DMS53 treated with DMSO at 0.1 percent for 48 hours (cell line): ENCODE results near the gene SFXN5.

Experiments
- DNase-seq: peaks from one replicate; lab custom pipeline; 2025; ENCODE audit not compliant: unreplicated experiment; lab: John Stamatoyannopoulos, UW

Gene SFXN5

DNA sequence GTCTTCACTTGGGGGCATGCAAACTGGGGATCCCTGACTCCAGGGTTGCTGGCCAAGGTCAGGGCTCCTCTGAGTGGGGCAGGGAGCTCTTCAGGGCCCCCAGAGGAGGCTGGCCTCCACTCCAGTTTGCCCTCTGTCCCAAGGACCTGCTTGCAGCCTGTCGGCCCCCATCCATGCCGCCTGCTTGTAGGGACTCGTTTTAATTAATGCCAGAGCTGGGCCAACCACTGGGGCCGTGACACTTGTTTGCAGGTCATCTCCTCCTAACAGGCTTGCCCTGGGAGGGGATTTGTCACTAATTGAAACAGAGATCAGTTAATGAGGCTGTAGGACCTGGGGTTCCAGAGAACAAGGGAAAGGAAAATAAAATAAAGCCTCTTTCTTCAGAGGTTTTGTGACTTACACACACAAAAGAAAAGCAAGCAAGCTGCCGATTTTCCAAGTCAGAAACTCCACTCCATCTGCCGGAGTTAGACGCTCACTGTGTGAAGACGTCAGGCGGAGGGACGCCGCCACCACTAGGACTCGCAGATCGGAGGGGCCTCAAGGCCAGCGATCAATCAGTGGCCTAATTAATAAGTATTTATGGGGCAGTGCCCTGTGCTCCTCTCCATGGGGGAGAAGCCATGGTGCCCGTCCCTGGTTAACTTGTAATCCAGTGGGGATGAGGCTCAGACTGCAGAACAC lies 75.9 kb downstream of the SFXN5 start:
- no peak for DNase-seq

DNA sequence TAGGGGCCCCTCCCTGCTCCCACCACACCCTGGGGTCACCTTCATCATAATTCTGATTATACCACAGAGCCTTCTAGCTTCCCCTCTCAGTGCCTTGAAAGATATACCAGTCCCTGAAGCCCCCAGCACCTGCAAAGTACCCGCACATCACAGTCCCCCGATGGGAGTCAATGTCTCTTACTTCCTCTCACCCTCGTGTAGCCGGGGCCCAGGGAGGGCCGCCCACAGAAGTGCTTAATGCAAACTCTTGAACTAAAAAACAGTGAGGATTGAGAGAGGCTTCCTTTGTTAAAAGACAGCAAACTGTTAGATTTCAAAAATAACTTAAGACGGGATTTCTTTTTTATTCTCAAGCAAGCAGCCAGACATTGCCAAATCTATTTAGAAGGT lies 76.5 kb downstream of the SFXN5 start:
- DNase-seq = no peak

DNA sequence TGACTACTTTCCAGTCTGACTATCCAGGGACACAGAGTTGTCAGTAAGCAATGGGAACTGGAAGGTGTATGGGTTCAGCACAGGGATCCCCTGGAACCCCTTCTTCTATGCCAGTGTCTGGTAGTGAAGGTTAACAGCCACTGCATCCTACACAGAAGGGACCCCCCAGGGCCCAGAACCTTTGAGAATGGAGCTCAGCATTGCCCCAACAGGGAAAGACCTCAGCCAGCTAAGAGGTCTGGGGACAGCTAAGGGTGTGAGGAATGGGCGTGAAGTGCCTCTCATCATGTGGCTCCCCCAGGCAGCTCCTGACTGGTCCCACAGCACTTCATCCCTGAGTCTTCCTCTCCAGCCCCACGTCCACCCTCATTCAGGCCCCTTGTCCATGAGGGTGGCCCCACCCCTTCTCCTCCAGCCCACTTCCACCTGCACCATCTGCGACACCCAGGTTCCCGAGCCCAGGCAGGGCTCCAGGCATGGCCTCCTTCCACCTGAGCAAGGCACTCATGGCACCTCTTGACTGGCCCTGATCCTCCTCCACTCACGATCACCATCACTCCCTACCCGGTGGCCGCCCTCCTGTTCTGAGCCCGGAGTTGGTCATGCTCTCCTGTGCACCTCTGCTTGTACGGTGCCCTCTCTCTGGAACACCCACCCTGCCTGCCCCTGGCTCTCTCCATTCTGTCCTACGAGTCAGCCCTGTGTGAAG lies 77.1 kb downstream of the SFXN5 start:
- DNase-seq = no peak

DNA sequence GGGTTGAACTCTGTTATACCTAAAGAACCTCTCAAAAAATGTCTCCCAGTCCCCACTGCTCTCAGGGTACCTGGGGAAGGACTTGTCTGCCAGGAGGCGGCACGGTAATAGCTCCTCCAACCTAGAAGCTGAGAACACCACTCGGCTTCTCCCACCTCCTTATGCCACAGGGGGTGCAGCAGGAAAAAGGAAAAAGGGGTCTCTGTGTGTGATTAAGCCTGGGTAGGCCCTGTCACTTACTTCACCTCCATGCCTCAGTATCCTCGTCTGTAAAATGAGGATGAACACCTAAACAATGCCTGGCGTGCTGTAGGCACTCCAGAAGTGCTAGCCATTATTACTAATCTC lies 77.6 kb downstream of the SFXN5 start:
- DNase-seq = no peak

DNA sequence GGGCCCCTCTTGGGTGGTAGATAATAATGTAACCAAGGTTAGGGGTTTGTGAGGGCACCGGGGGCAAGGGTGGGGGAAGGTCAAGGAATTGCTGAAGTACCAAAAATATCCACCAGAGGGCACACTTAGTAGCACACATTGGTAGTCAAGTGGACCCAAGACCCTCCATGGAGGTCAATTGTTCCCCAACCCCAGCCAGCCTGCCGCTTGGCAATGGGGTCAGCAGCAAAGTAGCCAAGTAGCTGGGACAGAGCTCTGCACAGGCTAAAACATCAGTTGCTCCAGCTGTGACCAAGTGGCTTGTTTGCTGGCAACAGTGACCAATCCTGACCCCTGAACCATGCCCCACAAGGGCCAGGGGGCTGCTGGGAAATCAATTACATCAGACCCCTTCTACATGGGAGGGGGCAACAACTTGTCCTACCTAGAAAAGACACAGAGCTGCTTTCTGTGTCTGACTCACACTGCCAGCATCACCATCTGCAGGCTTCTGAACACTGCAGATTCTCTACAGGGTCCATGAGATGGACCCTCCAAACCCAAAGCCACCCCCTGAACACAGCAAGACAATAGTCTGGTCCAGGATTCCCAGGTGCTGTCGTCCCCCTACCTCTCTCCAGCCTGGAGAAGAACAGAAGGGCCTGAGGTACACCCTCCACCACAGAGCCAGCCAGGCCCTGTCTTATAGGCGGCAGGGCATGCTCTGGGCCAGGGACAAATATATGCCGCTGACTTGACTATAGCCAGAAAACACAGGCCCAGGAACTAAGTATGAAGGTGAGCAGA lies 78.2 kb downstream of the SFXN5 start:
- no peak for DNase-seq

DNA sequence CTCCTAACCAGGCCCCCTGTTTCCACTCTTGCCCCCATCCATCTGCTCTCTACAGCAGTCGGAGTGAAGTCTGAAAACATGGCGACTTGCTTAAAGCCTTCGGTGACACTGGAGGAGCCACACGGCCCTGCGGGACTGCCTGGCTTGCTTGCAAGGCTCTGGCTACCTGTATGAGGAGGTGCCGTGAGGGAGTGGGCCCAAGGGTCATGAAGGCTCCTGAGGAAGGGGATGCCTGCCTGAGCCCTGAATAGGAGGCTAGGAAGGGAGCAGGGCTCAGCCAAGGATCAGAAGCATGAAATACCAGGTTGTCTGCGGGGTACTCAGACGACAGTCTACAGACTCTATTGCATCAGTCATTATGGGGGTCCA lies 78.8 kb downstream of the SFXN5 start:
- no peak for DNase-seq

DNA sequence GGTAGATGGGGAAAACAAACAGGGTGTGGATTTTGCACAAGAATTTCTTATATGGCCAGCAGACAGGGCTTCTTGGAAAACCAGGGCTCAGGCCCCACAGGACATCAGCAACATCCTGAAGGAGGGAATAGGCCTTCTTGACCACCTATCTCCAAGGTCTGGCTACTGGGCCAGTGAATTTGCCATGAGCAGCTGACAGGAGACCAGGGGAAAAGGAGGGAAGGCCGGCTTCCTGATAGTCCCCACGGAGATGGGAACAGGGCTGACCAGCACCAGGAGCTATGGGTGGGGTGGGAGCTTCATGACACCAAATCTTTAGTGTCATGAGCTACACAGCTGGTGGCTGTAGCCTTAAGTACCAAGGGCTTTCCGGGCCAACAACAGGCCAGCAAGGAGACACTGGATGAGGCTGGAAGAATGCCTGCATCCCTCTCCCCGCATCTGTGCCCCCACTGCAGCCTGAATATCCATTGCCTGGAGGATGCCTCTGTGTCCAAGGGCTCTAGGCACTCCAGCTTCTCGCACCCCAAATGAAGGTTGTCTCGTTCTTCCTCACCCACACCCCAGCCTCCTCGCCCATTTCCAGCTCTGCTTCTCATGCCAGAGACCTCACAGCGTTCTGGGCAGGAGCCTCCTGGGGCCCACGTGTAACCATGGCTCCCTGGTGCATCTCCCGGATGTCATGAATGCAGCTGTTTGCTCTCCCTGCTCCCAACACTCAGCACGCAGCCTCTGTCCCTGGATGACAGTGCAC lies 79.4 kb downstream of the SFXN5 start:
- no peak for DNase-seq

DNA sequence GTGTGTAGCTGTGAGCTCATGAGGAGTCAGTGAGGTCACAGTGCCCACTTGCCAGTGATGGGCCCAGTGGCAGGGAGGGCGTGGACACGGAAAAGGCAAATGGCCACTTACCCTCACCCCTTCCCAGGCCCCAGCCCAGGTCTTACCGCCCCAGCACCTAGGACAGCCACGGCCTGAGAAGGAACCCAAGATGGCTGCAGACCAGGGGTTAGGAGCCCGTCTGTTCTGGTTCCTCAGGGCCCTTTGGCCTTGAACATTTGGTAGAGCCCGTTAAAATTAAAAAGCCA lies 80.1 kb downstream of the SFXN5 start:
- DNase-seq = no peak

DNA sequence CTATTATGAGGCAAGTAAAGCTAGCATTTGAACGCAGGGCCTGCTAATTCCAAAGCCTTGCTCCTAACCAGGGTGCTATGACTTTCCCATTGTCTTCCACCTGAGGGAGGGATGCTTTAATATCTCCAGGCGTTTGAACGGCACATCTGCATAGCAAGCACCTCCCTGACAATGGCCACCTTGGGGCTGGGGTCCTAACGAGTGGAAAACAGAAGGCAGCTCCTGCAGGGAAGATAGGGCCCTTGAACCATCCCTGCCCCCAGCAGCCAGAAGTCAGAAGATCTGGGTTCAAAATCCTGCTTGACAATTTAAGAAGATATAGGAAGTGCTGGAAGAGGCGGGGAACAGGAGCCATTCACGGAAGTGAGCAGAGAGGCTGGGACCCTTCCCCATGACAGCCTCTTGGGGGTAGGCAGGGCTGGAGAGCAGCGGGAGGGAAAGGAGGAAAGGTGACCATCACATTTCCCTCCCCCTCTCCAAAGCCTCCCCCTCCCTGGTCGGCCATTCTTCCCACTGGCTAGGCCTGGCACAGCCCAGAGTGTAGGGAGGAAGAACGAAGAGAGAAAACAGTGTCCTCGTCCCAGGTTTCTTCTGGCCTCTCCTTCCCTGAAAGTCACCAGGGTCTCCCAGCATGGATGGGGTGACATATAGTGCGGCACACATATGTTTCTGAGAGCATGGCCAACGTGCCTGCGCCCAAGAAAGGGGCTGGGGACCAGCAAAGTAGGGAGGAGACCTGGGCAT lies 80.6 kb downstream of the SFXN5 start:
- no peak for DNase-seq

DNA sequence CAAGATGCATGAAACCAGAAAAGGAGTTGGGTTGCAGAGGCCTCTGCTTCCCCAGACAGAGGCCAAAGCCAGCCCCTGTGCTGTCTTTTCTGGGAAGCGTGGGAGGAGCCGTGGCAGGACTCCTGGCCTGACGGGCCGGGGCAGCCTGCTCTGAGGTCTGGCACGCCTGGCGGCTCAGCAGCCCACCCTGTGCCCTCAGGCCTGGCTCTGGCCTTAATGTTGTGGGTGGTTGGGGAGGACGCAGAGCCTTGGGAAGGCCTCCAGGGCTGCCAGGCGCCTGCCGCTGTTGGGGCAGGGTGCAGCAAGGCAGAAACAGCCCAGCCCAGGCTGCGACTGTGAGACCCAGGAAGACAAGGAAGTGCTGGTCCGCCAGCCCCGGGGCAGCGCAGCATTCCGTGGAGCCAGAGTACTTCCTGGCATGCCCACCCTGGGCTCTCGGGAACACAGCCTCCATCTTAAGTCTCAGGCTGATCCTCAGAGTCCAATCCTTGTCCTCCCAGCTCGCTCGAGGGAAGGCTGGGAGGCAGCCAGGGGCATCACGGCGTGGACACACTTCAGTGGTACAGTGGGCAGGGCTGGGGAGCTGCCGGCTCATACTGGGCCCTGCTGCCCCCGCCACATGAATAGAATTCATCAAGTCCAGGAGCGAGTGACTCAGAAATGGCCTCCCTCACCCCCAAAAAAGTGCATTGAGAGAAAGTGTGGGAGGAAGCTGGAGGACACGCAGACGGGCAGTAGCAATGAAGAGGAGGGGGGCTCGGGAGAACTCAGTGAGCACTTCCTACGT lies 81.5 kb downstream of the SFXN5 start:
- DNase-seq = no peak

DNA sequence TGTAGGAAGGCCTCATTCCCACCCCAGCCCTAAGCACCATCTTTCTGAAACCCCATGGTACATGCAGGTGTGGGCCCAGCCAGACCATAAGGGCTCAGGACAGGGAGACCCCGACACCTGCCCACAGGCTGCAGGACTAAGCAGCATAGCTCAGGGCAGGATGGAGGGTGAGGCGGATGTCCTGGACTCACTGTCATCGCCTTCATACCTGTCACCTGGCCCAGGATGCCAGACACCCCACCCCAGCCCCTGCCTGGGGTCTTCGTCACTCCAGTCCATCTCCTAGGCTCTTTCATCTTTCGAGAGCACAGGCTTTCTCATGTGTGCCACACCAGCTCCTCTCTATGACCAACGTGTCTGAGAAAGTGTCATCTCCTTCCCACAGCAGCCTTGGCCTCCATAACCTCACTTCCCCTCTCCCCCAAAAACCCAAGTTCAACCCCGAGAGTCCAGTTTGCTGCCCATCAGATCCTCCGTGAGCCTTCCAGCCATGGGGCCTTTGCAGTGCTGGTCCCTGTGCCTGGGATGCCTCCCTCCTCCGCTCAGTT lies 82.7 kb downstream of the SFXN5 start:
- DNase-seq = no peak

DNA sequence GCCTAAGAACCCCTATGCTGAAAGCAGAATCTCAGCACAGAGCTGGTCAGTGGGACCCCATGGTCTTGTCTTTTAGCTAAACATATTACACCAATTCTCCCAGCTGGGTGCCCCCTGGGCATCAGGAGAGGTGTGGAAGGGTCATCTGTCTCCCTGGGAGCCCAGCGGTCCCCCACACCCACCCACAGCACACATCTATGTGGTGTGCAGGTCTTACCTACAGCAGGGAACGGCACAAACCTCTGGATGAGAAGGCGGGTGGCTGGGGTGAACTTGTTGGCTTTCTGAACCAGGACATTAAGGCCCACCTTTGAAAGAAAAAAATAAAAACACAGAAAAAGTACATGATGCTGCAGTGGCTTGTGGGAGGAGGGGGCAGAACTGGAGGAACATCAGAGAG lies 83.5 kb downstream of the SFXN5 start:
- DNase-seq = no peak

DNA sequence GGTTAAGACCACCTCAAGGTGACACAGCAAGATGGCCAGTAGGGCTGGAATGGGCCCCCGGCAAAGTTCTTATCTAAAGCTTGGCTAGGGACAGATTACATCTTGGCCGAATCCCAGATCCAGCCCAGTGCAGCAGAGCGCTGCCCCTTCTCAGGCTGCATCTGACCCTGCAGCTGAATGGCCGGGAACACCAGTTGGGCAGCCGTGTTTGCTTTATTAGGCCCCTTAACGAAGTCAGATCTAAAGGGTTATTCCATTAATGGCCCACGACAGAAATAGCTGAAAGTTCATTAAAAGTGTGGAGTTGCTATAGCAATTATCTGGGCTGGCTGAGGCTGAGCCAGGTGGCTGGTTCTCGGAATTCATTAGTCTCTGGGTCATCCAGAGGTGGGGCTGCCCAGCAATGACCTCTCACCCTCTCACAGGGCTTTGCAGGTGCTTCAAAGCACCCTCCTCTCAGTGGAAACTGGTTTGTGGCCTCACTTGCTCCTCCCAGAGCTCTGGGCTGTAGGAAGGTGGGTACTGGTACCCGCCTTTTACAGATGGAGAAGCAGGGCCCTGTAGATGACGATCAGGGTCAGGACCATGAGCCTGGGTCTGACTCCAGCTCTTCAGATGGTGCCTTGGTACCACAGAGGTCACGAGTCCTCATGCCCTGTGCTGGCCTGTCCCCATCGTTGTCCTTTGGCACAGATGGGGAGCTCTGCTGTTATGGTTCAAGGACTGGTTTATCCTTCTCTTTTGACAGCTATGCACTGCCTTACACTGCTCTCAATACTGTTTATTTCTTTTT lies 85.4 kb downstream of the SFXN5 start:
- no peak for DNase-seq

DNA sequence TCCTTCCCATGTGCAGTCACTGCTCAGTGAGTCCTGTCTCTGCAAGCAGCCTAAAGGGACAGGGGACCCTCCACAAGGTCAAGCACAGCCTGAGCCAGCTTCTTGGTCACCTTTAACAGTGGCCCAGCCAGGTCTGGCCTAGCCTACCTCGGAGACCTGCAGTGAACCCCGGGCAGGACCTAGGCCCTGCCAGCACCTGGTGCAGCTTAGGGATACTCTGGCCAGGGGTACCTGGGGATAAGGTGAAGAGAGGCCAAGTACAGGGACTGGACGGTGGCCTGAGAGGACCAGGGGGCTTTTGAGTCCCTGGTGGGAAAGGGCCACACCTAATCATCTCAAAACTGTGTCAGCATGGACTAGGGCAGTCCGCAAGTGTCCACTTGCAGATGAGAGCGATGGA lies 86.4 kb downstream of the SFXN5 start:
- DNase-seq = no peak

DNA sequence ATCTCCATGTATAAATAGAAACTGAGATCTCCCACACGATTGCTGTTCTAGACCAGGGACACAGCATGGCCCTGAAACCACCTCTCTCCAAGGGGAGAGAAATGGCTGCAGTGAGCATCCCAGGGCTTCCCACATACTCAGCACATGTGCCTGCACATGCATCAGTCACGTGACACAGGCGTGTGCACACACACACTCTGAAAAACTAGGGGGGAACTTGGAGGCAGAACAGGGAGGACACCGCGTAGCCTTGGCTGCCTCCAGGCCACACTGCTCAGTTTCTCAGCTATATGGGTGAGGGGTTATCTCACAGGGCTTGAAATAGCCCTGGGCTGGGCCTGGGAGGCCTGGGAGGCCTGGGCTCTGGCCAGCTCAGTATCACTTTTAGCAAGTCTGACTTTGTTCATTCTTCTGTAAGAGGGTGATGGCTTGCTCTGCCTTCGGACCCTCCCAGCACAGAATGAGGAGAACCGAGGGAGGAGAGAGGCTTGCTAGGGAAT lies 87.3 kb downstream of the SFXN5 start:
- no peak for DNase-seq

DNA sequence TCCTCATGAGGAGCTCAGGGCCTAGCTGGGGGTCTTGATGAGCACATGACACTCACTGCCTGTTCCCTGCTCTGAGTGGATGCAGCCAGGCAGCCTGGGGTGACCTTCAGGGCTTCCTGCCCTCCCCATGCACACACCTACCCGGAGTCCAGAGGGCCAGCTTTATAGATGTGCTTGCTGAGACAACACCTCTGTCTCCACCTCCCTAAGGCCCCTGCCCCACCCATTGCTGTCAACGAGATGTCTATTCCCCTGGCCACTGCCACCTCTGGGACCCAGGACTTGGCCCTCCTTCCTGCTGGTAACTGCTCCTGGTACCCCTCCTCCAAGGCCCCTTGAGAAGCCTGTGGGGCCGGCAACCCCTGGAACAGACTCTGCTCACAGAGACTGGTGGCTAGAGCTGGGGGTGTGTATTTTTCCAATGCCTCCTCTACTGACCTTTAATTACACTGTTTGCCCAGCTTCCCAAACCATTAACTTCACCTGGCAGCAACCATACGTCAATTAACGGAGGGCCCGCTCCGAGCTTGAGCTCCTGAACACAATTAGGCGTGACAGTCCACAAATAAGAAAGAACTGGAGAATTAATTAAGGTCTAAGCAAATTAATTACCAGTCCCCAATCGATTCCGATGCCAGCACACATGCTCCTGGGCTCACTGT lies 87.9 kb downstream of the SFXN5 start:
- DNase-seq = no peak

DNA sequence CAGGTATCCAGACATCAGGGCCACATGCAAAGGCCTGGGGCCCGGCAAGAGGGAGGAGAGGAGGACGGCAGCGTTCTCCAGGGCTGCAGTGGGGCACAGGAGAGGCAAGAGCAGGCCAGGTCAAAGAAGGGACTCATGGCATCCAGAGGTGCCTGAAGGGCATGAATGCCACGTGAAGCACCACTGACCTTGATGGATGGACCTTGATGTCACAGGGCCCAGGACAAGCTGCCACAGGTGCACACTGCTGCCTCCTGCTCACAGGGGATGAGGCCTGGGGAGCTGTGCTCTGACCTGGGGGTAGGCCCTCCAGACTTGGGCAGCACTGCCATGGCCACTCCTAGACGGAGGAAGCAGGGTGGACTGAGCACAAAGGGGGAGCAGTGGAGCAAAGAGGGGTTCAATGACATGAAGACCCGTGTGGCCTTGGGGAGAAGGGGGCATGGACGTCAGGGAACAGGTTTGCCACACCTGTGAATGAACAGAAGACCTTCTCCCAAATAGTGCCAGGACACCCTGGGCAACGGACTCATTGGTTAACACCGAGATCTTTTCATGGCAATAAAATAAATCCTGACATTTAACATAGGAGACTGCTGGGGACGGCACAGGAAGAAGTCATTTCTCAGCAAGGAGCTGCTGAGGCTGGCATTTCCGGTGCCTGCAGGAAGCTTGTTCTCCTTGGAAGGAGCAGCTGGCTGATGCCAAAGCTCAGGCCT lies 88.6 kb downstream of the SFXN5 start:
- no peak for DNase-seq

DNA sequence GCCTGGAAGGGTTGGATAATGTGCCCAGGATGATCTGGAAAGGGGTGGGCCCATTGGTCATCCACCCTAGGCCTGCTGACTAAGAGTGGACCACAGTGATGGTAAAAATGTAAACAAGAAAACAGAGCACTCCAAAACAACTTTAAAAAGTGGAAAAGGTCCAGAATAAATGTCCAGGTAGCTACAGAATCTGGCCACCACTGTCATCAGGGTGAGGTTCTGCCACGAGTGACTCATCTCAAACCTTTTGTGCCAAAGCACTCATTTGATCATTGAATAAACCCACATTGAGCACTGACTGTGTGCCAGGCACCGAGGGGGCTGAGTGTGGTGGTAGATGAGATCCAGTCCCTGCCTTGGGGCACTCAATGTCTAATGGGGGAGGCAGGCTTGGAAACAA lies 89.3 kb downstream of the SFXN5 start:
- DNase-seq = no peak
